Stimulated activated CD4-positive, alpha-beta T cell treated with anti-CD3 and anti-CD28 coated beads, Interleukin-2, amount 100 ng/mL, for 4 hours (primary cell): ENCODE results near the gene PARD3.
"Not testable (repeated sequence)": the region's sequence is repeated elsewhere in the genome, so short reads cannot be mapped to it uniquely, and the experiment has no call there.

Experiments used
- DNase-seq: peaks from one replicate; pipeline ENCODE4 v3.0.0-alpha.2; 2020; ENCODE audit warnings: low read depth

The PARD3 gene

GRCh38 chr10:34648919-34649318, 166.2 kb downstream of the PARD3 start:
- no peak for DNase-seq

- DNase-seq = no peak
Observed at GRCh38 chr10:34647875-34648865, 166.9 kb downstream of the PARD3 start.

GRCh38 chr10:34647160-34647559, 167.9 kb downstream of the PARD3 start:
- no peak for DNase-seq

GRCh38 chr10:34646331-34646730, 168.8 kb downstream of the PARD3 start:
- no peak for DNase-seq

- not testable (repeated sequence) for DNase-seq
Observed at GRCh38 chr10:34644815-34645214, 170.3 kb downstream of the PARD3 start.

- DNase-seq = no peak
Observed at GRCh38 chr10:34644224-34644623, 170.9 kb downstream of the PARD3 start.

- no peak for DNase-seq
Observed at GRCh38 chr10:34643620-34644019, 171.5 kb downstream of the PARD3 start.

GRCh38 chr10:34641913-34642558, 173.1 kb downstream of the PARD3 start:
- DNase-seq = no peak

- DNase-seq = no peak
Observed at GRCh38 chr10:34641147-34641912, 173.8 kb downstream of the PARD3 start.

GRCh38 chr10:34638406-34639054, 176.6 kb downstream of the PARD3 start:
- peak; percentile 31 for DNase-seq

- DNase-seq = peak; percentile 15
Observed at GRCh38 chr10:34637418-34637911, 177.6 kb downstream of the PARD3 start.

- DNase-seq = no peak
Observed at GRCh38 chr10:34635111-34635510, 180.0 kb downstream of the PARD3 start.

GRCh38 chr10:34633374-34633773, 181.7 kb downstream of the PARD3 start:
- DNase-seq = no peak

GRCh38 chr10:34629084-34629483, 186.0 kb downstream of the PARD3 start:
- no peak for DNase-seq

- no peak for DNase-seq
Observed at GRCh38 chr10:34628174-34628796, 186.8 kb downstream of the PARD3 start.

GRCh38 chr10:34627741-34628140, 187.4 kb downstream of the PARD3 start:
- no peak for DNase-seq

GRCh38 chr10:34627331-34627730, 187.8 kb downstream of the PARD3 start:
- DNase-seq = no peak

GRCh38 chr10:34626158-34626880, 188.8 kb downstream of the PARD3 start:
- no peak for DNase-seq

GRCh38 chr10:34624323-34625153, 190.6 kb downstream of the PARD3 start:
- no peak for DNase-seq

GRCh38 chr10:34622945-34623344, 192.2 kb downstream of the PARD3 start:
- DNase-seq = no peak
